ENCODE results near the gene RLF.
A peak's percentile ranks its signal among the peaks of the same experiment; 100 is the strongest.

RLF gene

DNA sequence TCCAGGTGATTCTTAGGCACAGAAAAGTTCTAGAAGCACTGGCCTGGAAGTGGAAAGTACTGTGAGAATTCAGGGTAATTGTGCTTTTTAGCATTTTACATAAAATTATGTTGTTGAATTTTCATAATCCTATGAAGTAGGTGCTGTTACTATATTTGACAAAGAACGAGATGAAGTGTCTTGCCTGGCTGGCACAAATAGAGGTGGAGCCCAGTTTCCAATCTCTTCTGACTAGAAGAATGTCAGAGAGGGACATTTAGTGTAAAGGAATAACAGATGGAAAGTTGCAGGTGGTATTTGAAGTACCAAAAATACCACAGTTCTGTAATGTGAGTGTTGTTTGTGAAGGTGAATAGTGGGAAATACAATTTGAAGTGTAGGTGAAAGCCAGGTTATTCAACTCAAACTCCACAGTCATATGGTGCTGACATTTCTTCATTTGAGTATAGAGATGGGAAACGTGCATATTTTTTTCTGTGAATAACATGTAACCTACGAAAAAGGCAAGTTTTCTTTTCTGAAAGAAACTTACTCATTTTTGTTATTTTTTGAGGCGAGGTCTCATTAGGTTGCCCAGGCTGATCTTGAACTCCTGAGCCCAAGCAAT is 83.1 kb downstream of the RLF start:
- no peaks in the 10 kb centered on the region for H3K9me3 Mint-ChIP-seq
- H3K4me3 Mint-ChIP-seq = no peak overlapping the region
- H3K27me3 Mint-ChIP-seq = no peaks in the 10 kb centered on the region
- peaks cover 2% of the 10 kb centered on the region for H3K36me3 Mint-ChIP-seq
- peaks cover 17% of the 10 kb centered on the region for H3K4me1 Mint-ChIP-seq
- H3K27ac Mint-ChIP-seq = peak overlapping the region; percentile 43

DNA sequence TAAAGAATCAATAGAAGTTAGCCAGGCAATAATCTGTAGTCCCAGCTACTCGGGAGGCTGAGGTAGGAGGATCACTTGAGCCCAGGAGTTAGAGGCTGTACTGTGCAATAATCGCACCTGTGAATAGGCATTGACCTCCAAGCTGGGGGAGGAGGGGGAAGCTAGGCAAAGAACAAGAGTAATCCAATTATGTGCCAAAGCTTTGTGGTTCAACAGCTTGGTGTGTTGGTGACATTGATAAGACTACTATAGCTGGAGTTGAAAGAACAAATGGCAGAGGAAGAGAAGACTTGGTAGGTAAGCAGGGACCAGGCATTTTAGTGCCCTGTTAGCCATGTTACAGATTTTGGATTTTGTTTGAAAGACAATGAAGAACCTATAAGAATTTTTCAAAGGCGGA is 84.5 kb downstream of the RLF start:
- no peak overlapping the region for H3K4me3 Mint-ChIP-seq
- H3K4me1 Mint-ChIP-seq = peaks cover 13% of the 10 kb centered on the region
- H3K27ac Mint-ChIP-seq = no peak overlapping the region
- no peaks in the 10 kb centered on the region for H3K9me3 Mint-ChIP-seq
- H3K36me3 Mint-ChIP-seq = no peaks in the 10 kb centered on the region
- H3K27me3 Mint-ChIP-seq = no peaks in the 10 kb centered on the region

DNA sequence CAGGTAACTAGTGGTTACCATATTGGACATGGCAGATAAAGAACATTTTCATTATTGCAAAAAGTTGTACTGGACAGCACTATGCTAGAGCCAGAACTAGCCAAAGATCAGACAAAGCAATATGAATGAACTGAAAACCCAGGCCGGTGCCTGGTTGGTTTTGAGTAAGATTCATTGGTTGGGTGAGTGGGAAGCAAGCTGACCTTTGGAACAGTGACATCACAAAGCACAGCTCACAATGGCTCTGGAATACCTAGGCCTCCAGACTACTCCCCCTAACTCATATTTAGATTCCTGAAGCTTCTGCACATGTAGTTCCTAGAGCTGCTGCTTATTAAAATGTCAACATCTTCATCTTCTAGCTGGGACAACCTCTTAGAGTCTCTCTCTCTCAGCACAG is 86.5 kb downstream of the RLF start, which contains the start of gene TMCO2:
TMCO2 (plus strand) TSS at position 283 of the 400 bp plus-strand sequence; CDS start at position 340, 57 bp downstream.
- no peaks in the 10 kb centered on the region for H3K4me1 Mint-ChIP-seq
- H3K9me3 Mint-ChIP-seq = no peaks in the 10 kb centered on the region
- H3K27me3 Mint-ChIP-seq = no peaks in the 10 kb centered on the region
- no peak within 1 kb of the TSS for H3K4me3 Mint-ChIP-seq
- no peak within 1 kb of the TSS for H3K27ac Mint-ChIP-seq
- H3K36me3 Mint-ChIP-seq = no peaks in the 10 kb centered on the region

DNA sequence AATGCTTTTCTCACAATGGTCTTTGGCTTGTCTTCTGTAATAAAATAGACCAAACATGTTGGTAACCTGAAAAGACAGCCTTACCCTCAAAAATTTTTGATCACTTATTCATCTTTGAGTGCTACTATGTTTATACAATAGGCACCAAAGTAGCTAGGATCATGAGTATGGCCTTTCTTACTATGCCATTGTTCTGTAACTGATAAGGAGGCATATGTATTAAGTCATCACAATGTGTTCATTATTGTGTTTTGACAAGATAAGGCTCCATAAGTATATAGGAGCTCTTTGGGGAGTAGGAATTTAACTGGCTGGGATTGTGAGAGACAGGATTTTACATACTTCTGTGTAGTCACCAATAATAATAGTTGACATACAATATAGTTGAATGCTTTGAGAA is 87.2 kb downstream of the RLF start:
- no peaks in the 10 kb centered on the region for H3K36me3 Mint-ChIP-seq
- no peaks in the 10 kb centered on the region for H3K9me3 Mint-ChIP-seq
- no peak overlapping the region for H3K27ac Mint-ChIP-seq
- no peaks in the 10 kb centered on the region for H3K4me1 Mint-ChIP-seq
- no peaks in the 10 kb centered on the region for H3K27me3 Mint-ChIP-seq
- H3K4me3 Mint-ChIP-seq = no peak overlapping the region

DNA sequence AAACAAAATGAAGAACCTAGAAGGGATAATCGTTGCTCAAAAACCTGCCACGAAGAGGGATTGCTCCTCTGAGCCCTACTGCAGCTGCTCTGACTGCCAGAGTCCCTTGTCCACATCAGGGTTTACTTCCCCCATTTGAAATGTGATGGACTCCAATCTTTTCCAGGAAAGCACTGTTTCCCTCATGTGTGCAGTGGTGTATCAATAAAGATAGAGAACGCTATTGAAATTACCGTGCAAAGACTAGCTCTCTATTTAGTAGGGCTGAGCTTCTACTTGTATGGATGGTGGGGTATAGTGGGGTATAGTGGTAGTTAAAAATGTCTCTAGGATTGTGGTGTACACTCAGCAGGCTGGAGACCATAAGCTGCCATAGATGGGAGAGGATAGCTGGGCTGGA is 90.3 kb downstream of the RLF start:
- Mint-ChIP-seq H3K4me1 (peaks cover 18% of the 10 kb centered on the region), H3K27me3 (no peaks in the 10 kb centered on the region), H3K27ac (no peak overlapping the region), H3K4me3 (no peak overlapping the region), H3K9me3 (no peaks in the 10 kb centered on the region), H3K36me3 (no peaks in the 10 kb centered on the region)

DNA sequence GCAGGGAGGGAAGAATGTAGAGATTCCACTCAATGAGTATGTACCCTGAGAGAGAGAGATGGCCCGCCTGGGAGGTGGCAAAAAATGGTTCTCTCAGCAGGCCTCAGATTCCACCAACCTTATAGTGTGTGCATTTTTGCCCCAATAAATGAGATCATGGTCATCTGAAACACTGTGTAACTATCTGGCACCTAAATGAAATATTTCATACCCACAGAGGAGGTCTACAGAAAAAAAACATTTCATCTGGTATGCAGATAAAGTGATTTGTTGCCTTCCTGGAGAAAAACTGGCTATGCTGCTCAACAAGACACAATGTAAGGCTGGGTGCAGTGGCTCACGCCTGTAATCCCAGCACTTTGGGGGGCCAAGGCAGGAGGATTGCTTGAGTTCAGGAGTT is 91.4 kb downstream of the RLF start:
- H3K4me1 Mint-ChIP-seq = peaks cover 24% of the 10 kb centered on the region
- H3K36me3 Mint-ChIP-seq = no peaks in the 10 kb centered on the region
- no peaks in the 10 kb centered on the region for H3K27me3 Mint-ChIP-seq
- no peak overlapping the region for H3K27ac Mint-ChIP-seq
- no peak overlapping the region for H3K4me3 Mint-ChIP-seq
- H3K9me3 Mint-ChIP-seq = no peaks in the 10 kb centered on the region

DNA sequence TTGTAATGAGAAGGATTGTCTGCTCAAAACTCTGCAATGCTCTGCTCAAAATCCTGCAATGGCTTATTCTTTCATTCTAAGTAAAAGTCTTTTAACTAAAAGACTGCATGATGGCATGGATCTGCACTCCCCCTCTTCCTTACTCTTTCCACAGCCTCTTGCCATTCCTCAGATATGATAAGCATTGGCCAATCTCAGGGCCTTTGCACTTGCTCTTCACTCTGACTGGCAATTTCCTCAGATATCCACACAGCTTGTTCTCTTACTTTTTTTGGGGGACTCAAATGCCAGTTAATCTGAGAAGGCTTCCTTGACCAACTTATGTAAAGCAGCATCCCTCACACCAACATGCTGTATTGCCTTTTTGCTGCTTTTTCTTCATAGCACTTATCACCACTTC is 94.0 kb downstream of the RLF start:
- peaks cover 2% of the 10 kb centered on the region for H3K36me3 Mint-ChIP-seq
- H3K27ac Mint-ChIP-seq = no peak overlapping the region
- H3K27me3 Mint-ChIP-seq = no peaks in the 10 kb centered on the region
- no peaks in the 10 kb centered on the region for H3K9me3 Mint-ChIP-seq
- peaks cover 27% of the 10 kb centered on the region for H3K4me1 Mint-ChIP-seq
- H3K4me3 Mint-ChIP-seq = no peak overlapping the region

DNA sequence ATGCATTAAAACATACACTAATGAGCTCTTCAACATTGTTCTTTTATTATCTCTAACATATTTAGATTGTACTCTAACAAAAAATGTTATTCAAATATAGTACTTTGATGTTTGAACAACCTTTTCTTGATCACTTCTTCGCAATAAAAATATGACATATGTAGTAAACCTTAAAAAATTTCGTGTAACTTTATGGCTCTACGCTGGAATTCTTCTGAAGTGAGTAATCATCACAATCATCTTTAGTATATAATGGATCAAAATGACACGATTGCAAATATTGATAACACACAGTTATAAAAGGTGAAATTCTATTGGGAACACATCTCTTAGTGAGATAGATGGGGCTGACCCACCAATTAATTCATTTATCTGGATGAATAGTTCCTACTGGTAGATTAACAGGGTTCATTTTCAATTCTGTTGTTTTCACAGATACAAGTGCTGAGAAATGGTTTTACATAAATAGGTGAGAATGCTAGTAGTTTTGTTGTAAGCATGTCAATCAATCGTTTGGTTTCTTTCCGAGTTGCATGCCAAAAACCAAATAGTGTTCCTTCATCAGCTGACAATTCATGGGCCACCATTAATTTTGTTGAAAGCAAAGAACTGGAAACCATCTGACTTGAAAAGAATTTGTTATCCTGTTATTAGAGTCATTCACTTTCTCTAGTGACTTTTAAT is 95.4 kb downstream of the RLF start:
- peak overlapping the region; percentile 100 for H3K27ac Mint-ChIP-seq
- H3K4me3 Mint-ChIP-seq = peak overlapping the region; percentile 99
- peaks cover 12% of the 10 kb centered on the region for H3K36me3 Mint-ChIP-seq
- peaks cover 35% of the 10 kb centered on the region for H3K4me1 Mint-ChIP-seq
- no peaks in the 10 kb centered on the region for H3K9me3 Mint-ChIP-seq
- H3K27me3 Mint-ChIP-seq = no peaks in the 10 kb centered on the region

DNA sequence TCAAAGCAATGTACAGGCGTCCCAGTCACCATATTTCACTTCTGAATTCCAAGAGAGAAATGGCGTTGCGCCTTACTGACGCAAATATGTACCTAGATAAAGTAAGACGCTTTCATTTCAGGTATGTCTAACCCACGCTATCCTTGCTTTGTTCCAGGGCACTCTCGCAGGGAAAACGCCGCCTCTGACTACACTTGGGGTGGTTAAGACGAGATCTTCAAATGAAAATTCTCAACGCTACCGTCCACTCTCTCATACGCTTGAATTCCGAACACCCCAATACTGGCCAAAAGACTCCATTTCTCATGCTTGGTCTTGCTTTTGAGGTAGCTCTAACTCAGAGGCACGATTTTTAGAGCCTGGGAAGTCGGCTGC is 96.1 kb downstream of the RLF start:
- no peaks in the 10 kb centered on the region for H3K9me3 Mint-ChIP-seq
- H3K36me3 Mint-ChIP-seq = peaks cover 14% of the 10 kb centered on the region
- H3K27me3 Mint-ChIP-seq = no peaks in the 10 kb centered on the region
- peak overlapping the region; percentile 99 for H3K4me3 Mint-ChIP-seq
- peak overlapping the region; percentile 100 for H3K27ac Mint-ChIP-seq
- peaks cover 41% of the 10 kb centered on the region for H3K4me1 Mint-ChIP-seq

DNA sequence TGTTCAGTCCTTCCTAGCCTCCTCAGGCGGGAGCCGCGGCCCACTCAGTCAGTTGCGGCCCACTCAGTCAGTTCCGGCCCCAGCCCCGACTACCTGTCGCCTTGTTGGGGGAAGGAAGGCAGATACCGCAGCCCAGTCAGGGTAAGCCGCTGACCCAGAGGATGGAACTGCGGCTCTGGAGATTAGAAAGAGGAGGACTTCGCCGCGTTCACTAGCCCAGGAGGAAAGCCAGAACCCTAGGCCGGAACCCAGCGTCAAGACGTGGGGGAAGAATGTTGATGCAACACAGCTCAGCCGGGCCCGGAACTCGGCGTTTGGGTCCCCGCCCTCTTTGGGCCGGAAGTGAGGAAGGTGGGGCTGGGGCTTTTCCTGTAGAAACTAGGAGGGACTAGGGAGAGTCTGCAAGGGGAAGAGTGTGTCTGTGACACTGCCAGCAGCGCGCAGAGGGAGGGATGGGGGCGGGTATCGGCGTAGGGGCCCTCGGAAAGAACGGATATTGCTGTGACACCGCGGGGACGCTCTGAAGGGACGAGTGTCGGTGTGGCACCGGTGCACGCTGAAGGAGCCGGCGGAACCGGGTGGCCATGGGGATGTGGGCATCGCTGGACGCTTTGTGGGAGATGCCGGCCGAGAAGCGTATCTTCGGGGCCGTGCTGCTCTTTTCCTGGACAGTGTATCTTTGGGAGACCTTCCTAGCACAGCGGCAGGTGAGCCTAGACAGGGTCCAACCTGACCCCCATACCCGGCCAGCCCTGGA is 96.7 kb downstream of the RLF start, which contains the start of gene ZMPSTE24:
ZMPSTE24 (plus strand) TSS at position 549 of the 757 bp plus-strand sequence; CDS start at position 585, 36 bp downstream.
- Mint-ChIP-seq H3K27me3 (no peaks in the 10 kb centered on the region), H3K36me3 (peaks cover 18% of the 10 kb centered on the region), H3K27ac (peak within 1 kb of the TSS; percentile 100), H3K4me1 (peaks cover 46% of the 10 kb centered on the region), H3K9me3 (no peaks in the 10 kb centered on the region), H3K4me3 (peak within 1 kb of the TSS; percentile 99)

DNA sequence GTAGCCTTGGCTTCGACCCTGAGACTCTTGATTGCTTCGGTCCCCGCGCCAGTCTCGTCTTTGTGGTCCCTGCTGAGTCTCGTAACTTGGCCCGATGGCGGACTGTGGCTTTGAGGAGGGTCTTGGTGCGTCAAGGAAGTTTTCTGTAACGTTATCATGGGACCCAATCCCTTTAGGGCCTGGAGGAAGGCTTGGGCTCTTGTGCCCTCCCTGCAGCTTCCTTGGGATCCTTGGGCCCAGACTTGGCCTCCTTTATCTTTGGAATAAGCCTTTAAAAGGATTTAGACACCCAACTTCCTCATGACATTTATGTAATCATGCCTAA is 97.2 kb downstream of the RLF start:
- H3K4me1 Mint-ChIP-seq = peaks cover 51% of the 10 kb centered on the region
- peaks cover 20% of the 10 kb centered on the region for H3K36me3 Mint-ChIP-seq
- no peaks in the 10 kb centered on the region for H3K27me3 Mint-ChIP-seq
- H3K9me3 Mint-ChIP-seq = no peaks in the 10 kb centered on the region
- H3K27ac Mint-ChIP-seq = peak overlapping the region; percentile 100
- peak overlapping the region; percentile 99 for H3K4me3 Mint-ChIP-seq

DNA sequence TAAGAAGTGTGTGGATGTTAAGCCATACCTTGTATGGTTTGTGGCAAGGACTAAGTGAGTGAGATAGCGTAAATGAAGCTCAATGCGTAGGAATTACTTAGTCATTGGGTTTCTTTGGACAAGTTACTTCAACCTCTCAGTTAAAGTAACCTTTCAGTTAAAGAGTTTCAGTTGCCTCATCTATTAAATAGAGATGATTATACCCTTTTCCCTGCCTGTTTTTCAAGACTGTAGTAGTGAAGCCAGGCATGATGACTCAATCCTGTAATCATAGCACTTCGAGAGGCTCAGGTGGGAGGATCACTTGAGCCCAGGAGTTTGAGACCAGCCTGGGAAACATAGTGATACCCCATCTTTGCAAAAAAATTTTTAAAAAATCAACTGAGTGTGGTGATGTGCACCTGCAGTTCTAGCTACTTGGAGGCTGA is 103.2 kb downstream of the RLF start:
- no peaks in the 10 kb centered on the region for H3K27me3 Mint-ChIP-seq
- H3K4me1 Mint-ChIP-seq = peaks cover 44% of the 10 kb centered on the region
- H3K9me3 Mint-ChIP-seq = no peaks in the 10 kb centered on the region
- peak overlapping the region; percentile 81 for H3K27ac Mint-ChIP-seq
- H3K4me3 Mint-ChIP-seq = no peak overlapping the region
- H3K36me3 Mint-ChIP-seq = peaks cover 19% of the 10 kb centered on the region

DNA sequence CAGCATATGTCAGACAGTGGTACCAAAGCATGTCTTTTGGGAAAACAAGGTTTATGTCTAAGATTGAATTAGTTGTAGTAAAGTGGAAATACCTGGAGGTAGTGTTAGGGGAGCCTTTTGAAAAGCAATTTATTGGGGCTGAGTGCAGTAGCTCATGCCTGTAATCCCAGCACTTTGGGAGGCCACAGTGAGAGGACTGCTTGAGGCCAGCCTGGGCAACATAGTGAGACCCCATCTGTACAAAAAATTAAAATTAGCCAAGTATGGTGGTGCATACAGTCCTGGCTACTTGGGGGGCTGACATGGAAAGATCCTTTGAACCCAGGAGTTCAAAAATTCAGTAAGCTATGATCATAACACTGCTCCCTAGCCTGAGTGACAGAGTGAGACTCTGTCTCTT is 104.1 kb downstream of the RLF start:
- H3K27ac Mint-ChIP-seq = no peak overlapping the region
- no peaks in the 10 kb centered on the region for H3K27me3 Mint-ChIP-seq
- peaks cover 47% of the 10 kb centered on the region for H3K4me1 Mint-ChIP-seq
- H3K36me3 Mint-ChIP-seq = peaks cover 24% of the 10 kb centered on the region
- H3K4me3 Mint-ChIP-seq = no peak overlapping the region
- no peaks in the 10 kb centered on the region for H3K9me3 Mint-ChIP-seq

DNA sequence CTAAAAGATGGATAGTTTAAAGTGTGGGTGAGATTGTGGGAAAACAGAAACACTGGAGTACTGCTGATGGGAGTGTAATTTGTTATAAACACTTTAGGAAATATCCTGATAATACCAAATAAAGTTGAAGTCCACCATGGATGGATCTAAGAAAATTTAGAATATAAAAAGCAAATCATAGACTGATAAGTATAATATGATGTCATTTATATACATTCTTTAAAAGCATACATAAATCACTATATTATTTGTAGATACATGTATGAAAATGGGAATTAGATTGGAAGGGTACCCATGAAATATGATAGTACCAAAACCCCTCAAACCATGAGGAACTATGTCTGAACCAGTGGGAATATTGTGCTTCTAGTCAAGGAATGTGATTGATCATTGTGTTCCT is 104.7 kb downstream of the RLF start:
- Mint-ChIP-seq H3K9me3 (no peaks in the 10 kb centered on the region), H3K27ac (no peak overlapping the region), H3K36me3 (peaks cover 24% of the 10 kb centered on the region), H3K4me1 (peaks cover 46% of the 10 kb centered on the region), H3K27me3 (no peaks in the 10 kb centered on the region), H3K4me3 (no peak overlapping the region)

DNA sequence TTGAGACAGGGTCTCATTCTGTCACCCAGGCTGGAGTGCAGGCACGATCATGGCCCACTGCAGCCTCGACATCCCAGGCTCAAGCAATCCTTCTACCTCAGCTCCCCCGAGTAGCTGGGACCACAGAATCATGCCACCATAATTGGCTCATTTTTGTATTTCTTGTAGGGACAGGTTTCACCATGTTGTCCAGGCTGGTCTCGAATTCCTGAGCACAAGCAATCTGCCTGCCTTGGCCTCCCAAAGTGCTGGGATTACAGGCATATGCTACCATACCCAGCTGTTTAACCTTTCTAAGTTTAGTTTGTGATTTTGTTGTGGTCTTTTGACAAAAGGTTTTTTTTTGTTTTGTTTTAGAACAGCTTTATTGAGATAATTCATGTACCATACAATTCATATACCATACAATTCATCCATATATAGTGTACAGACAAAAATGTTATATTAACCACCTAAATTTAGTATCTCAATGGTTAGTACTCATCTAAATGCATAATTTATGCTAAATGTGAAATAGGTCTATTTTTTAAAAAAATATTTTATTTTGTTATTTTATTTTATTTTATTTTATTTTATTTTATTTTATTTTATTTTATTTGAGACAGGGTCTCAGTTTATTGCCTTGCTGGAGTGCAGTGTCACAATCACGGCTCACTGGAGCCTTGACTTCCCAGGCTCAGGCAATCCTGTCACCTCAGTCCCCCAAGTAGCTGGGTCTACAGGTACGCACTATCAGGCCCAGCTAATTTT is 105.8 kb downstream of the RLF start:
- Mint-ChIP-seq H3K36me3 (peaks cover 20% of the 10 kb centered on the region), H3K9me3 (no peaks in the 10 kb centered on the region), H3K4me3 (no peak overlapping the region), H3K27ac (no peak overlapping the region), H3K4me1 (peaks cover 42% of the 10 kb centered on the region), H3K27me3 (no peaks in the 10 kb centered on the region)
